GM12872 (cell line): Measurements from ENCODE around the gene ITGA2.

Experiments used
- CTCF ChIP-seq: IDR thresholded peaks from 3 replicates; pipeline ENCODE4 v1.5.1; 2011; ENCODE audit warnings: low read depth, mild to moderate bottlenecking, low read length, moderate library complexity; ENCODE audit not compliant: insufficient read depth

ITGA2 gene

DNA sequence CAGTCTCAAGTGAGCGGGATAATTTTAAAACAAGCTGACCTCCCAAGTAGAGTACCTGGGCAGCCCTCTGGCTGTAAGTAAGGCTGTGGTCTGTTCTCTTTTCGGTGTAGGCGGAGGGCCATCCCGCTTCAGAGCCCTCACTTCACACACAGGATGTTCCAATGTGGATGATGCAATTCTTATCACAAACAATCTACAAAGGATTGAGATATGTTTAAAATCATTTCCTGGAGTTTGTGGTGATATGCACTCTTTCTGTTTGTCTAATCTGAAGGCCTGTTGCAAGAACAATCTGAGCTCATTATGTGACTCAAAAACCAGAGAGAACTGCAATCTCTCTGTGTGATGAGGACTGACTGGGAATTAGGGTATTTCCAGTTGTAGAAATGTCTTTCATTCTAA, 42.5 kb downstream of the ITGA2 start:
- no peak for TF ChIP-seq CTCF

DNA sequence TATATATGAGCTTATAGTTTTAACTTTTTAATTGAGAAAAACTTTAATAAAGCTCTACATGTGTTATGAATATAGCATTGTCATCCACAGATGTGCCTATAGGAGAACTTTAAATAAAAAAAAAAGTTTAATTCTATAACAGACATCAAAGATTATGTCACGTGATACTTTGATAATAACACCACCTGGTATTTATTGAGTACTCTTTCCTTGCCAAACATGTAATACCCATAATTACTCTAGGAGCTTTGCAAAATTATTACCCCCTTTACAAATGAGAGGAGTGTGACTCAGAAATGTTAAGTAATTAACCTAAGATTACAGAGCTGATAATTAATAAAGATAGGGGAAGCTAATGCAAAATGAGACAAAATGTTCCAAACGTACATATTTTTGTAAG, 43.0 kb downstream of the ITGA2 start:
- no peak for TF ChIP-seq CTCF

GRCh38 chr5:53034832-53035231, 45.7 kb downstream of the ITGA2 start:
- no peak for TF ChIP-seq CTCF

- TF ChIP-seq CTCF = peak; percentile 56; the same call in 2 of the 3 replicates
These were observed 46.8 kb downstream of the ITGA2 start for GRCh38 chr5:53035868-53036381.

DNA sequence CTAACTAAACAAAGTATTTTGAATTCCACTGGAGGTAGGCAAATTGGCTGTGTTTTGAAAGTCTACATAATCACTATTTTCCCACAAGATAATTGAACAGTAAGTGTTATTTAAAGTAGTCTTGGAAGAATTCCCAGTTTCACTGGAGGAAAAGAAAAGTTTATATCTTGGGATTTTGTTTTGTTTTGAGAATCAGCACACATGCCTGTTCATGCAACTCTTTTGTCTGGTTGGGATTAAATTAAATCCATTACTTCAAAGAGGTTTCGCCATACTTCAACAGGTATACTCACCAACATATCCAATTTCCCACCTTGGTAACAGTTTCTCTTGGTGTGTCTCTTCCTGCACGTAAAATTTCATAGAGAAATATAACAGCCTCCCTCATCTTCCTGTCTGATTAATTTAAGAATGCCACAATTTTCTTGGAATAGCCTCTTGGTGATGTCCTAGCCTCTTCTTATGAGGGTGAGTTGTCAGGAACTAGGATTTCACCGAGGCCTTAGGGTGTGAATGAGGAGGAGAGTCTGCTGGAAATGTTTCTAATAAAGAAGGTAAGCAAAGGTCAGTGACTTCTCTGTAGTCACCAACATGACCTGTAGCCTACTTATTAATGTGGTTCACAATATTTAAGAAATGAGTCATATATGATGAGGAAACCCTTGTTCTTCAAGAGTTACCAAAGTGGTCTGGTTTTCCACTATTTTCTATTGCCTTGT, 48.1 kb downstream of the ITGA2 start:
- no peak for TF ChIP-seq CTCF

DNA sequence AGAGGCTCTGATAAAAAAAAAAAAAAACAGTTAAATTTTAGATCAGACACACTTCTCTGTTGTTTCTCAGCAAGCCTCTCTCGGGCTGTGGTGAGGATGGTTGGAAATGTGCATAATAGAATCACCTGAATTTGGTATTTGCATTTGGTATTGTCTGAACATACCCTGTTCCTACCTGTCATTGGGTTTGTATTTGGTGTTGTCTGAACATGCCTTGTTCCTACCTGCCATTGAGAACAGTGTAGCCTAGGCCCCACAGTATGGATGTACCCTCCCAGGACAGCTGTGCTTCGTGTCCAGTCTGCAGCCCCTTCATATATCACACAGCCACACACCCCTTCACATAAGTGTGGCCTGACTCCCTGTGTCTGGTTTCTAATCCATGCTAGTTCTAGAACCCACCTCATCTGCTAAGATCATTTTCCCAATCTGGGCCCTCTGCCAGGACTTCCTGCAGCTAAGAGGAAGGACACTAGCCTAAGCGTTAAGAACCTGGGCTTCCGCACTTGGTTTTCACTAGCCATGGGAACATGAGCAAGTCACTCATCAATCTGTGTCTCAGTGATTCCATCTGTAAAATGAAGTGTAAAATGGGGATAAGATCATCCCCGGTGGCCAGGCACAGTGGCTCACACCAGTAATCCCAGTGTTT, 49.2 kb downstream of the ITGA2 start:
- no peak for TF ChIP-seq CTCF

DNA sequence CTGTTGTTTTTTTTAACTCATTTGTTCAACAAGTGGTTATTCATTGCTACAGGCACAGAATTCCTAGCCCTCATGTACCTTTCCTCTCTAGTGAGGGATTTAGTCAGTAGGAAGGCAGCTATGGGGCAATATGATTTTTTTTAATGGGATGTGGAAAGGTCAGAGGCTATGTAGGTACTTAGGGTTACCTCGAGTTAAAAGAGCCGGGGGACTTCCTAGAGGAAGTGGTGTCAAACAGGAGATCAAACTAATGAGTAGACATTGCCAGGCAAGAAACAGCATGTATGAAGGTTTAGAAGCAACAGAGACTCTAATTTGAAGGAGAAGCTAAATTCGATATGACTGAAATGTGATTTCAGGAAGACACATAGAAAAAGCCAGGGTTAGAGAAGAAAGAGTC, 50.7 kb downstream of the ITGA2 start:
- TF ChIP-seq CTCF = no peak
